Embryonic facial prominence (tissue), 1 donor: Measurements from ENCODE around the gene TBX6.
A peak's percentile ranks its signal among the peaks of the same experiment; 100 is the strongest.
"Not testable (repeated sequence)": the region's sequence is repeated elsewhere in the genome, so short reads cannot be mapped to it uniquely, and the experiment has no call there.

Experiments used
- DNase-seq: peaks from one replicate; pipeline ENCODE4 v3.0.0-alpha.2; 2016; ENCODE audit errors: extremely low spot score

TBX6 gene

DNA sequence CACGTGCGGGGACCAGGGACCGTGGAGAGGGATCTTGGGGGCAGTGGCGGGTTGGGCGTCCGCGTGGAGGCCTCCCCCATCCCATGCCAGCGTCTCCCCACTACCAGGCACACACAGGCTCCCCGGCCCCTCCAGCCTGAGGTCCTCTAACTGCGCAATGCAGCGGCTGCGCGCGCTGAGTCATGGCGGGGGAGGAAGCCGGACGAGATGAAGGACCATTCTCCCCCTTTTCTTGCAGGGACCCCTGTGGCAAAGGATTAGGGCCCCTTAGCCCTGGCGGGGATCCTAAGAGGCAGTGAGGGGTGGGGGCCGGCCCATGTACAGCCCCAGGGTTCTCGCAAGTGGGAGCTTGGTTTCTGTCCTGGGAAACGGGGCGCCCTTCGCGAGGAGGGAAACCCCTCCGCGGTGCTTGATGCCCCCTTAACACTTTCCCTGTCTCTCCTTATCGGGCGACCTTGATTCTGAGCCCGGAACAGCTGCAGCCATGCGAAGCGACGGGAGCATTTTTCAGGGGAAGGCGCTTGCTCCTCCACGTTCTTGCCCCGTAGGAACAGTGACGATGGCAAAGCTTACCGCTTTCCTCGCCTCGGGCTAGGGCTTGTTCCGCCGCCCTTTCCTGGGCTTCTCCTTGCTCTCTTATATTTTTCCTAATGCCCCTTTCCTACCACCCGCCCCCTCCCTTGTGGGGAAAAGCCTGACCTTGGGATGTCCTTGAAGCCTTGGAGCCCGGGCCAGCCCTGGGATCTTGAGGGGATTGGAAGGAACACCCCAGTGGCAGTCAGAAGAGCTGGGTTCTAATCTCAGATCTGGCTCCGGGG, 25.6 kb downstream of the TBX6 start:
- DNase-seq, result no peak

DNA sequence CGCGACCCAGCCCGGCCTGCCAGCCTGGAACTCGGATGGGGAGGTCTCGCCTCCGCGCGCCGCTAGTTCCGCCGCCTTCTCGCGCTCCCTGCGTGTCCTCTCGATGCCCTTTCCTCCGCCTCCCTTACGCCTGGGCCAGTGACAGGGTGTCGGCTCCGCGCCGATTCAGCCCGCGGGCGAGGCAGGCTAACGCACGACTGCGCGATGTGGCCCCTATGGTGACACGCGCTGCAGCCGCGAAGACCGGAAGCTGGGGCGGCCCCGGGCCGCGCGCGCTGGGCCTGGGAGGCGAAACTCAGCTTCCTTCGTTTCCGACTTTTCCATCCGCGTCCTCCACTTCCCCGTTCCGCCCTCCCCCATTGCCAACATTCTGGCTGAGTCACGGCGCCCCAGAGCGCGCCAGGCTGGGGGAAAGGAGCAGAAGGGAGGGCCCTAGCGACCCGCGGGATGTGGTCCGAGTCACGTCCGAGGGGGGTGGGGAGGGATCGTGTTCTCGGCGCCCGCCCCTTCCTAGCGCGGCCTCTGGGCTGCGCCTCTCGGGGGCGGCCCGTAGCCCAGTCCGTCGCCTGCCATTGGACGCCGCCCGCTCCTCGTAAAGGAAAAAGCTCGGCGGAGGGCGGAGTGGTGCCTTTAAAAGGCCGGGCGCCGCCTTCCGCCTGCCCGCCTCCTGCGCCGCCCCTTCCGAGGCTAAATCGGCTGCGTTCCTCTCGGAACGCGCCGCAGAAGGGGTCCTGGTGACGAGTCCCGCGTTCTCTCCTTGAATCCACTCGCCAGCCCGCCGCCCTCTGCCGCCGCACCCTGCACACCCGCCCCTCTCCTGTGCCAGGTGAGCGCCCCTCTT, 26.4 kb downstream of the TBX6 start, which contains the start of gene ALDOA:
Gene ALDOA, plus strand, starts transcription at position 659 of the 841 bp plus-strand sequence. CDS start 1,138 bp downstream, outside the sequence.
- peak; percentile 93 for DNase-seq

GRCh38 chr16:30064729-30065101, 27.0 kb downstream of the TBX6 start:
- no peak for DNase-seq

DNA sequence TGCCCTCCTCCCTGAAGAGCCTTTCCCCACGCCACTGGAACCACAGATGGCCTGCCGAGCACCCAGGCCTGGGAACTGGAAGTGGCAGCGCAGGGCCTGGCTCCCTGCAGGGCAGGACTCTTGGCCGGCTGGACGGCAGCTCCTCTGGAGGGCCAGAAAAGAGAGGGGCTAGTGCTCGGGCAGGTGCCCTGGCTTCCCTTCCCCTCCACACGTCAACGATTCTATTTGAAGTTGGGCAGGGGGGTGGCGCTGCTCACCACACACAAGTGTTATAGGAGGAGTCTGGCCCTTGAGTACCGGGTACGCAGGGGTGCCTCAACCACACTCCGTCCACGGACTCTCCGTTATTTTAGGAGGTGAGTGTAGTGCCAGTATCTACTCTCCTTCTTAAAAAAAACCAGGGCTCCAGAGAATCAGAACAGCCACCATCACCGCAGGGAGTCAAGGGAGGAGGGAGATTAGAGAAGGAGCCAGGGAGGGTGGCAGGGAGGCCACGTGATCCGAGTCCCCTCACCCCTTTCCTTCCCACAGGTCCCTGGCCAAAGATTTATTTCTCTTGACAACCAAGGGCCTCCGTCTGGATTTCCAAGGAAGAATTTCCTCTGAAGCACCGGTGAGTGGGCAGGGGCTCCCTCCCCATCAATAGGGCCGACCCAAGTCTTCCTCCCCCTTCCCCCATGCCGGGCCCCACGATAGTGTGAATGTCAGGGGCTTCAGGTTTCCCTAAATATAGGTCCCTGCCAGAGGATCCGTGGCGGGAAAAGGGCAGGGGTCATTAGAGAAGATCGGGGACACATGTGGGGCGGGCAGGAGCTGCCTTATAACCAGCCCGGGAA, 27.6 kb downstream of the TBX6 start:
- no peak for DNase-seq

GRCh38 chr16:30063278-30063892, 28.3 kb downstream of the TBX6 start:
- no peak for DNase-seq

DNA sequence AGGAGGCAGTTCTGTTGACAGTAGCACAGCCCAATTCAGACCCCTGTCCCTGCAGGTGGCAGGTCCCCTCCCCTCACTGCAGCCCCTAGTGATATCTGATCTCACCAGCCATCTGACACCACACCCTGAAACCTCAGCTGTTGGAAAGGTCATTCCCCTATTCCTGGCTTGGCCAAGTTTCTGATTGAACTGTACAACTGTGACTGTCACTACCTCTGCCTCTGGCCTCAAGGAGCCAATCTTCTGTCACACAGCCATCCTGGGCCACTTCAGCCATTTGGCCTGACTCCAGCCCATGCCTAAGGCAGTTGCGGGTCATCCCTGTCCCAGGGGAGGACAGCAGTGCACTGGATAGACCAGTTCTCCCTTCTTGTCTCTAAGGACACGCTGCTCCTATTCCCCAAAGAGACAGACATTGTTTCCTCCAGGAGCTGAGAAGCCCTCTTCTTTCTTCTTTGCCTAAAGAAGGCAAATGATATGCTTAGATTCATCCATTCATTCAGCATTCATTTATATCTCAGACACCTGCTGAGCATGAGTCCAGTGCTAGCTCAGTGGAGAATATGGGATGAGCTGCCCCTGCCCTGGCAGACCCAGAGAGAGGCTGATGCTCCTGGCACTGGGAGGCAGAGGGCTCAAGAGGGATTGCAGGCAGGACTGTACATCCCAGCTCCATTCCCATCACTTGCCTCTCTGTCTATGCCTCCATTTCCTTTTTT, 30.7 kb downstream of the TBX6 start:
- no peak for DNase-seq

DNA sequence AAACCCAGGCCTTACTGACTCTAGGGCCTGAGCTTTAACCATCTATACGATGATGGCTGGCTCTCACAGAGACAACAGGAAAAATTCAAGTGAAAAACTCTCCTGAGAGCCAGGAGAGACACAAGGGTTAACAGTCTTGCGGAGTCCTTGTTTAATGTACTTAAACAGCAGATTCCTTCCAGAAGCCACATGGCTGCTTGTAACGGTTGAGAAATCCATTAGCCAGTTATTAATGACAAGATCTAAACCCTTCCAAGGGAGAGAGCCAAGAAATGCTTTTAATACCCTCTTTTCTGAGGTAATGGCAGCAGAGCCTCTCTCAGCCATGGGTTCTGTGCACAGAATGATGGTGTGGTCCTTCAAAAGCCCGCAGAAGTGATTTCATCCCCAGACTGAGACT, 31.4 kb downstream of the TBX6 start:
- no peak for DNase-seq

DNA sequence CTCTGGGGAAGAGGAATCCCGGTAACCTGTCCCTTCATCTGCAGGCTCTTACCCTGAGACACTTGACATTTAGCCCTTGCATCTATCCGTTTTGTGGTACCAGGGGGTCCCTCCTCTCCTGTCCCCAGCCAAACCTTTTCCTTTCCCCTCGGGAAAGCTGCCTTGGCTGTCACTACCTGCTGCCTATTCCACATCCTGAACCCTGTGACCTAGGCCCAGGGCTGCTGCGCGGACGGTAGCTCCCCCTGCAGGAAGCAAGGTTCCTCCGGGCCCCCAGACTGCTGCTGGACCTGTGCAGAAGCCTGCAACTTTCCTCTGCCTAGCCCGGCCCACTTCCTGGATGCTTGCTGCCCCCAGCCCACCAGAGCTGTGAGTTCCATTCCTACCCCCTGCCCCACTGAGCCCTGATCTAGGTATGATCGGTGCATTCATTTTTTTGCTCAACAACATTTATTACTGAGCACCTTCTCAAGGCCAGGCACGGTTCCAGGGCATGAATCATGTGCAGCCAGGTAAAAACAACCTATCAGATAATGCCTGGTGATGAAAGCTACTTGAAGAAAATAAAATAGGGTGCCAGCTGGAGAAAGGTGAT, 36.7 kb downstream of the TBX6 start:
- DNase-seq, result no peak

DNA sequence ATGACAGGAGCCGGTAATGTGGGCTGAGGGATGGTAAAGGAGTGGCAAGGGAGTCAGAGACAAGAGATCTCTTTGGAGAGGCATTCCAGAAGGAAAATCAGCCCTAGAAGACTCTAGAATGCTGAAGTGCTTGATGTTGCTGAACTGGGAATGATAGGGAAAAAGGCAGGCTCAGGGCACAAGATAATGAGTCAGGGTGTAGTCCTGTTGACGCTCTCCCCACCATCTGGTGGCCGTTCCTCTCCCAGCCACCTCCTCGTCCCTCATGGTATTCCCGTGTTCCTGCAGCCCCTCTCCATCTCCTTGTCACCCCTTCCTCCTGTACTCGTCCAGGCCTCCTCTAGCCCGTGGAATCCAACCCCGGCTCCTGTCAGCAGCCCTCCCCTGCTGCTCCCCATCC, 37.3 kb downstream of the TBX6 start:
- DNase-seq, result no peak

DNA sequence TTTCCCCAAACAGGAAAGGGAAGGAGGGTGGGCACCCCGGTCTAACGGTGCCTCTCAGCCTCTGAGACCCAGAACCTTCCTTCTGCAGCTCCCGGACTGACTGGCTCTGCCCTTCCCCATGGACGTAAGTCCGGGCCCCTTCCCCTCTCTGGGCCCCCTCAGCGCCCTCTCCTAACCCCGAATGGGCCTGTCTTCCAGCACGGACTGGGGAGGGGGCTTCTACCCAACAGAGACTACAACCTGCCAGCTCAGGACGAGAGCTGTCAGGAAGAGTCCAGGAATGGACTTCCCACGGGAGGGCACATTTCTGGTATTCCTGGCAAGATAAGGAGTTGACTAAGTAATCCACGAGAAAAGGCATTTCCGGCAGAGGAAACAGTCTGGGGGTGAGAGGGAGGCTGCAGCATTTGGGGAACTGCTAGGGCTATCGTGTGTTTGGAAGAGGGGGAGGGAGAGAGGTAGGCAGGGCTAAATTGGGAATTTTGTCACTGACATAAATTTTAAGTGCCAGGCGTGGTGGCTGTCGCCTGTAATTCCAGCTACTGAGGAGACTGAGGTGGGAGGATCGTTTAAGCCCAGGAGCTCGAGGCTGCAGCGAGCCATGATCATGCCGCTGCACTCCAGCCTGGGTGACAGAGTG, 38.2 kb downstream of the TBX6 start:
- DNase-seq, result no peak

GRCh38 chr16:30052671-30053372, 38.9 kb downstream of the TBX6 start:
- peak; percentile 80 for DNase-seq

DNA sequence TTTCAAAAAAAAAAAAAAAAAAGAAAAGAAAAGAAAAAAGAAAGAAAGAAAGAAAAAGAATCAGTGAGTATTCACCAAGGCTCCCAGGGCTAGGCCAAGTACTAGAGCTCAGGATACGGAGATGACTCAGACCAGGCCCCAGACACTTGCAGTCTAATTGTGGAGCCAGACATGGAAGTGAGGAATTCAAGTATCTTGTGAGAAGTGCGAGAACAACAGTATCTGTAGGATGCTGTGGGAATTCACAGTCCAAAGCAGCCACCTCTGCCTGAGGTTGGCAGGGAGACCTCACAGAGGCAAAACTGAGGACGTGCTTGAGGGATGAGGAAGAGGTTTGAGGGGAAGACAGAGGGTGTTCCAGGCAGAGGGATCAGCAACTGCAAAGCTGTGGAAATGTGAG, 40.2 kb downstream of the TBX6 start:
- DNase-seq, result no peak

- DNase-seq, result no peak
These were observed 41.9 kb downstream of the TBX6 start for GRCh38 chr16:30049871-30050270.

- no peak for DNase-seq
These were observed 45.1 kb downstream of the TBX6 start for GRCh38 chr16:30046588-30046987.

GRCh38 chr16:30046178-30046577, 45.5 kb downstream of the TBX6 start:
- no peak for DNase-seq

DNA sequence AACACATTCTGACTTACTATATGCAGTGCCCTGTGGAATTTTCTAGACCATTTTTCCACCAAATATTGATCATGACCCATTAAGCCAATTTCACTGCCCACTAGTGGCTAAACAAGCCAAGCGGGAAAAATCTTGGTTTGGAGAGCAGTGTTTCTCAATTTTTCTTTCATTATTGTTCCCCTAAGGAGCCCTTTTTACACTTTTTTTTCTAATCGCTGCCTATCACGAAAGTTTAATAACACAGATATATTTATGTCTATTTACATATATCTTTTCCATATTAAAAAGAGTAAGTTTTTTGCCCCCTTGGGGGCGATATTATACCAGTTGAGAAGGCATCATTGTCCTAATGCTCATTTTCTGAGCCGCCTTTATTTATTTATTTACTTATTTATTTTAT, 49.9 kb downstream of the TBX6 start:
- no peak for DNase-seq

- DNase-seq, result not testable (repeated sequence)
These were observed 51.0 kb downstream of the TBX6 start for GRCh38 chr16:30040690-30041089.

GRCh38 chr16:30040221-30040620, 51.5 kb downstream of the TBX6 start:
- no peak for DNase-seq
